ENCODE data around the gene TCF15. TPM values are rescaled to one million over a fixed set of nuclear protein-coding genes. Genes with fewer than 3 reads are reported as not detected.
"Not testable (repeated sequence)": the region's sequence is repeated elsewhere in the genome, so short reads cannot be mapped to it uniquely, and the experiment has no call there.

Gene TCF15
- total RNA-seq, 1 experiment from 2014 or later: 0.24 TPM

- DNase-seq (ENCODE audit: low read depth): no peak
Measured at GRCh38 chr20:642398-643174, 32.5 kb upstream of the TCF15 start.

GRCh38 chr20:642013-642397 lies 31.9 kb upstream of the TCF15 start:
- DNase-seq (ENCODE audit: low read depth): not testable (repeated sequence)

- no peak for DNase-seq (ENCODE audit: low read depth)
Measured at GRCh38 chr20:641516-641875, 31.4 kb upstream of the TCF15 start.

GRCh38 chr20:640674-641515 lies 30.8 kb upstream of the TCF15 start:
- no peak for DNase-seq (ENCODE audit: low read depth)

GRCh38 chr20:638579-638978 lies 28.5 kb upstream of the TCF15 start:
- DNase-seq (ENCODE audit: low read depth): no peak

- DNase-seq (ENCODE audit: low read depth): no peak
Measured at GRCh38 chr20:637559-637958, 27.4 kb upstream of the TCF15 start.

GRCh38 chr20:635893-636338 lies 25.8 kb upstream of the TCF15 start:
- no peak for DNase-seq (ENCODE audit: low read depth)

GRCh38 chr20:635028-635892 lies 25.2 kb upstream of the TCF15 start:
- DNase-seq (ENCODE audit: low read depth): no peak

- DNase-seq (ENCODE audit: low read depth): no peak
Measured at GRCh38 chr20:634148-634925, 24.2 kb upstream of the TCF15 start.

- DNase-seq (ENCODE audit: low read depth): no peak
Measured at GRCh38 chr20:631101-631500, 21.0 kb upstream of the TCF15 start.

- DNase-seq (ENCODE audit: low read depth): no peak
Measured at GRCh38 chr20:626579-626978, 16.5 kb upstream of the TCF15 start.

GRCh38 chr20:625360-625932 lies 15.3 kb upstream of the TCF15 start:
- no peak for DNase-seq (ENCODE audit: low read depth)

- DNase-seq (ENCODE audit: low read depth): no peak
Measured at GRCh38 chr20:623704-624103, 13.6 kb upstream of the TCF15 start.

GRCh38 chr20:623021-623420 lies 12.9 kb upstream of the TCF15 start:
- no peak for DNase-seq (ENCODE audit: low read depth)

- no peak for DNase-seq (ENCODE audit: low read depth)
Measured at GRCh38 chr20:622161-622560, 12.1 kb upstream of the TCF15 start.

GRCh38 chr20:621125-621756 lies 11.1 kb upstream of the TCF15 start:
- DNase-seq (ENCODE audit: low read depth): no peak

GRCh38 chr20:620246-620645 lies 10.1 kb upstream of the TCF15 start:
- no peak for DNase-seq (ENCODE audit: low read depth)

GRCh38 chr20:618980-619379 lies 8.9 kb upstream of the TCF15 start:
- no peak for DNase-seq (ENCODE audit: low read depth)

- no peak for DNase-seq (ENCODE audit: low read depth)
Measured at GRCh38 chr20:617934-618690, 8.0 kb upstream of the TCF15 start.

- DNase-seq (ENCODE audit: low read depth): no peak
Measured at GRCh38 chr20:615514-615913, 5.4 kb upstream of the TCF15 start.
